ENCODE data around the gene SYNPO2.

SYNPO2 gene

GRCh38 chr4:119028296-119028695 lies 139.6 kb downstream of the SYNPO2 start:
- Mint-ChIP-seq H3K27me3 (no peaks in the 10 kb centered on the region), H3K9me3 (no peaks in the 10 kb centered on the region), H3K36me3 (ENCODE audit: low read depth) (no peaks in the 10 kb centered on the region), H3K4me3 (no peak overlapping the region), H3K27ac (no peak overlapping the region), H3K4me1 (ENCODE audit: low read depth) (no peaks in the 10 kb centered on the region)

GRCh38 chr4:119029847-119030535 lies 141.3 kb downstream of the SYNPO2 start:
- H3K4me3 Mint-ChIP-seq, result no peak overlapping the region
- H3K27ac Mint-ChIP-seq, result no peak overlapping the region
- no peaks in the 10 kb centered on the region for H3K36me3 Mint-ChIP-seq (ENCODE audit: low read depth)
- no peaks in the 10 kb centered on the region for H3K9me3 Mint-ChIP-seq
- H3K27me3 Mint-ChIP-seq, result no peaks in the 10 kb centered on the region
- H3K4me1 Mint-ChIP-seq (ENCODE audit: low read depth), result no peaks in the 10 kb centered on the region

- Mint-ChIP-seq H3K4me3 (no peak overlapping the region), H3K9me3 (no peaks in the 10 kb centered on the region), H3K27me3 (no peaks in the 10 kb centered on the region), H3K36me3 (ENCODE audit: low read depth) (no peaks in the 10 kb centered on the region), H3K27ac (no peak overlapping the region), H3K4me1 (ENCODE audit: low read depth) (no peaks in the 10 kb centered on the region)
Observed at GRCh38 chr4:119030536-119030890, 141.9 kb downstream of the SYNPO2 start.

DNA sequence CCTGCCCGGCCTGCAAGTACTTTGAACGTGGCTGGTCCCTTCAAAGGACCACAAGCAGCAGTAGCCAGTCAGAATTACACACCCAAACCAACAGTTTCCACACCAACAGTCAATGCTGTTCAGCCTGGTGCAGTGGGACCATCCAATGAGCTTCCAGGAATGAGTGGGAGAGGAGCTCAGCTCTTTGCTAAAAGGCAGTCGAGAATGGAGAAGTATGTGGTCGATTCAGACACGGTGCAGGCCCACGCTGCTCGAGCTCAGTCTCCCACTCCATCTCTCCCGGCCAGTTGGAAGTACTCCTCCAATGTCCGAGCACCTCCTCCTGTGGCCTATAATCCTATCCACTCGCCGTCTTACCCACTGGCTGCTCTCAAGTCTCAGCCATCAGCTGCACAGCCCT lies 142.6 kb downstream of the SYNPO2 start:
- Mint-ChIP-seq H3K9me3 (no peaks in the 10 kb centered on the region), H3K27me3 (no peaks in the 10 kb centered on the region), H3K4me3 (no peak overlapping the region), H3K36me3 (ENCODE audit: low read depth) (no peaks in the 10 kb centered on the region), H3K4me1 (ENCODE audit: low read depth) (no peaks in the 10 kb centered on the region), H3K27ac (no peak overlapping the region)

DNA sequence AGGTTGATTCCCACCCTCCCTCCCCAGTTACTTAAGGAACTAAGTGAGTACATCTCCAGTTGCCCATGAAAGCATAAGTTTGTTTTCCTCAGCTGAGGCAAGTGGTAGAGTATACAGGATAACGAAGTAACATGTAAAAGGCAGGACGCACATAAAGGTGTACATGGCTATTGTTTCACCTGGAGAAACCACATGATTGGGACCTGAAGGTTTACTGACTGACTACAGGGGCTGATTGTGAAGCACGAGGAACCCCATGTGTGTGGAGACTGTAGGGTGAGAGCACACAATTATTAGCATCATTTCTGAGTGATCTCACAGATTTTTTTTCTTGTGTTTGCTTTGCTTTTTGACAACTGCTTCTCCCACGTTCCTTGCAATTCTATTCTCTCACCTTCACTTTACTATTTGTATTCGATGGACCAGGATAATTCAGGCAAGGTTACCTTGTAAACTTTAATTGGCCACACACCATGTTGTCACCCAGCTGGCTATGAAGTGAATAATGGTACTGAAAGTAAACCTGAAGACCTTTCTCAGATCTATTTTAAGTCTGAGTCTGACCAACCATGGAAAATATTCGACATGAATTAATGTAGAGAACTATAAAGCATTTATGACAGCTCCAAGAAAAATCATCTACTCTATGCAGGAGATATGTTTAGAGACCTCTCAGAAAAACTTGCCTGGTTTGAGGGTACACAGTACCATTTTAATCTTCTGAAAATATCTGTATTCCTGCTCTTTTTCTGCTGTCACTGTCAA lies 144.4 kb downstream of the SYNPO2 start:
- Mint-ChIP-seq H3K4me3 (no peak overlapping the region), H3K27ac (no peak overlapping the region), H3K9me3 (no peaks in the 10 kb centered on the region), H3K4me1 (ENCODE audit: low read depth) (peaks cover under 1% of the 10 kb centered on the region), H3K27me3 (no peaks in the 10 kb centered on the region), H3K36me3 (ENCODE audit: low read depth) (no peaks in the 10 kb centered on the region)

- H3K27me3 Mint-ChIP-seq, result no peaks in the 10 kb centered on the region
- no peaks in the 10 kb centered on the region for H3K36me3 Mint-ChIP-seq (ENCODE audit: low read depth)
- no peak overlapping the region for H3K4me3 Mint-ChIP-seq
- H3K9me3 Mint-ChIP-seq, result no peaks in the 10 kb centered on the region
- peaks cover 5% of the 10 kb centered on the region for H3K4me1 Mint-ChIP-seq (ENCODE audit: low read depth)
- no peak overlapping the region for H3K27ac Mint-ChIP-seq
Observed at GRCh38 chr4:119034276-119035008, 145.8 kb downstream of the SYNPO2 start.

DNA sequence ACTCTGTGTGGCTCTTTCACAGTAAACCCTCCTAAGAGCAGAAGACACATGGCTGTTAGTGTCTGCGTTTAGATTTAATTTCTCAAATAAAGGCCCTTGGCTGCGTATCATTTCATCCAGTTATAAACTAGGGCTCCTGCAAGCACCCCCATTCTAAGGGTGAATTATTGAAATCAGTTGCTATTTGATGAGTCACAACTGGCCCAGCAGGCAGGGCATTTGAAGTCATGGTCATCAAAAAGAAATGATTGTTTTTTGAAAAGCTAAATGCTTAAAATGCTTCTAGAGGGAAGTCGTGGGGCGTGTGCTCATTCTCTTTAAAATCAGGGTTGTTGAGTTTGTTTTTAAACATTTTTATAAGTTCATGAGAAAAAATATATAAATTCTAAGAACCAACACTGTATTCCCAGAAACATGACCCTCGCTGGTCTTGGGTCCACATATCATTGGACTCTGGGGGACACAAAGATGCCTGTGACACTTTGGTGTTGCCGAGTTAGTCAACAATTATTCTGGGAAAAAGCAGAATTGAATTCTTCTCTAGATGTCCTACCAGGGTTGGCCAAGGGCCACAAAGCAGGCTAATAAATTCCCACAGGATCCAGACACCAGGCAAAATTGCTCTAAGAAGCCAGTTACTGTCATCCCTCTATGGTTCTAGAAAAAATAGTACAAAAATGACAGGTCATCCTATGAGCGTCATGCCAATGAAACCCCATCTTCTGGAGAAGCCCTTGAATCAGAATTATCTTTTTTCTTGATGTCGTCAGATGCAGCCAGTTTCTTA lies 147.5 kb downstream of the SYNPO2 start:
- Mint-ChIP-seq H3K9me3 (no peaks in the 10 kb centered on the region), H3K27ac (no peak overlapping the region), H3K27me3 (no peaks in the 10 kb centered on the region), H3K4me3 (no peak overlapping the region), H3K36me3 (ENCODE audit: low read depth) (no peaks in the 10 kb centered on the region), H3K4me1 (ENCODE audit: low read depth) (peaks cover 5% of the 10 kb centered on the region)

GRCh38 chr4:119037709-119038108 lies 149.1 kb downstream of the SYNPO2 start:
- Mint-ChIP-seq H3K4me3 (no peak overlapping the region), H3K4me1 (ENCODE audit: low read depth) (peaks cover 5% of the 10 kb centered on the region), H3K9me3 (no peaks in the 10 kb centered on the region)

GRCh38 chr4:119038116-119038841 lies 149.6 kb downstream of the SYNPO2 start:
- no peak overlapping the region for H3K27ac Mint-ChIP-seq
- no peaks in the 10 kb centered on the region for H3K36me3 Mint-ChIP-seq (ENCODE audit: low read depth)
- H3K4me1 Mint-ChIP-seq (ENCODE audit: low read depth), result peaks cover 5% of the 10 kb centered on the region
- H3K27me3 Mint-ChIP-seq, result no peaks in the 10 kb centered on the region
- H3K4me3 Mint-ChIP-seq, result no peak overlapping the region
- H3K9me3 Mint-ChIP-seq, result no peaks in the 10 kb centered on the region

More at GRCh38 chr4:119037709-119038108, 149.1 kb downstream of the SYNPO2 start:
- Mint-ChIP-seq H3K27me3 (no peaks in the 10 kb centered on the region), H3K36me3 (ENCODE audit: low read depth) (no peaks in the 10 kb centered on the region), H3K27ac (no peak overlapping the region)

DNA sequence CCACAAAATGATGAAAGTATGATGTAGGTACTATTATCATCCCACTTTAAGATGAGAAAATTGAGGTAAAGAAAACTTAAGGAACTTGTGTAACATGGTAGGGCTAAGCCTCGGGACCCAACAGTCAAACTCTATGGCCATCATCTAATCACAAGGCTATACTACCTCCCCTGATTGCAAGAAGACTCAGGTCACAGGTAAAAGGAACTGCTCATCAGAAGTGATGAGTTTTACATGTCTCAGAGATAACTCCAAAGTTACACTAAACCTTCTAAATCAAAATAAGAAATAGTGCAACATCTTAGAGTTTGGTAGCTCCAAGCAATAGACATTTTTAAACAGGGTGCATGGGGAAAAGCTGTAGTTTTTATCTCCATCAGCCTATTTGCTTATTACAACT lies 150.5 kb downstream of the SYNPO2 start:
- no peaks in the 10 kb centered on the region for H3K9me3 Mint-ChIP-seq
- H3K4me1 Mint-ChIP-seq (ENCODE audit: low read depth), result peaks cover 5% of the 10 kb centered on the region
- no peaks in the 10 kb centered on the region for H3K36me3 Mint-ChIP-seq (ENCODE audit: low read depth)
- H3K4me3 Mint-ChIP-seq, result no peak overlapping the region
- H3K27me3 Mint-ChIP-seq, result no peaks in the 10 kb centered on the region
- H3K27ac Mint-ChIP-seq, result no peak overlapping the region

- H3K27ac Mint-ChIP-seq, result no peak overlapping the region
- no peak overlapping the region for H3K4me3 Mint-ChIP-seq
- no peaks in the 10 kb centered on the region for H3K9me3 Mint-ChIP-seq
- H3K4me1 Mint-ChIP-seq (ENCODE audit: low read depth), result peaks cover 5% of the 10 kb centered on the region
- no peaks in the 10 kb centered on the region for H3K36me3 Mint-ChIP-seq (ENCODE audit: low read depth)
- H3K27me3 Mint-ChIP-seq, result no peaks in the 10 kb centered on the region
Observed at GRCh38 chr4:119039779-119040178, 151.1 kb downstream of the SYNPO2 start.

GRCh38 chr4:119040261-119040660 lies 151.6 kb downstream of the SYNPO2 start:
- H3K4me3 Mint-ChIP-seq, result no peak overlapping the region
- H3K27me3 Mint-ChIP-seq, result no peaks in the 10 kb centered on the region
- H3K27ac Mint-ChIP-seq, result no peak overlapping the region

GRCh38 chr4:119040694-119041185 lies 152.1 kb downstream of the SYNPO2 start:
- H3K4me1 Mint-ChIP-seq (ENCODE audit: low read depth), result peaks cover 5% of the 10 kb centered on the region
- no peaks in the 10 kb centered on the region for H3K27me3 Mint-ChIP-seq
- H3K36me3 Mint-ChIP-seq (ENCODE audit: low read depth), result no peaks in the 10 kb centered on the region
- no peak overlapping the region for H3K4me3 Mint-ChIP-seq
- no peak overlapping the region for H3K27ac Mint-ChIP-seq
- H3K9me3 Mint-ChIP-seq, result no peaks in the 10 kb centered on the region

More at GRCh38 chr4:119040261-119040660, 151.6 kb downstream of the SYNPO2 start:
- no peaks in the 10 kb centered on the region for H3K9me3 Mint-ChIP-seq
- no peaks in the 10 kb centered on the region for H3K36me3 Mint-ChIP-seq (ENCODE audit: low read depth)
- H3K4me1 Mint-ChIP-seq (ENCODE audit: low read depth), result peaks cover 5% of the 10 kb centered on the region

DNA sequence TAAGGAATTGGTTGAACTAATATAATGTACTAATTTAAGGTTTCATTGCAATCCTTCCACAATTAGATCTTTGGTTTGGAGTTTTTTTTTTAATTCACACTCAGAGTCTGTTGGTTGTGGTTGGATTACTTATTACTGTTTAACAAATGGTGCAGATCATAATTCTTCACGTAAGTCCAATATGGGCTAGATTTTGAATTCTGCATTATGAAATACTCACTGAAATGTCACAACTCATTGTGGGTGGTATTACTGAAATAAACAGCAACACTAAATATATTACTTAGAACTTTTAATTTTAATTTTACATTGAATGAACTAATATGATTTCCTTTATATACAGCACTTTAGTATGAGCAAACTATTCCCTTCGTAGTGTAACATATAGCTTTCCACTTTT lies 152.7 kb downstream of the SYNPO2 start:
- Mint-ChIP-seq H3K36me3 (ENCODE audit: low read depth) (no peaks in the 10 kb centered on the region), H3K27me3 (no peaks in the 10 kb centered on the region), H3K27ac (no peak overlapping the region), H3K4me1 (ENCODE audit: low read depth) (peaks cover 5% of the 10 kb centered on the region), H3K9me3 (no peaks in the 10 kb centered on the region), H3K4me3 (no peak overlapping the region)

All from stimulated activated naive CD8-positive, alpha-beta T cell treated with anti-CD3 and anti-CD28 coated beads, Interleukin-15, Interleukin-2, amounts not matched to agents 100 ng/mL and 50 ng/mL, for 24 hours (primary cell).